Cardiac fibroblast (primary cell): Measurements from ENCODE around the gene FARSA.
"Not testable (repeated sequence)": the region's sequence is repeated elsewhere in the genome, so short reads cannot be mapped to it uniquely, and the experiment has no call there.

Source experiments
- DNase-seq, 2 donors: peaks; one replicate each; pipeline versions ENCODE4 v3.0.0 to v3.0.0-alpha.2; 2010; ENCODE audit warnings: low read depth in 2 of 2
- H3K4me3 ChIP-seq, 2 donors: replicated peaks in 1 of 2; 1 replicate in 1 of 2; 2 replicates in 1 of 2; pipeline ENCODE4 v1.5.1; 2011; ENCODE audit warnings: low read depth in 2 of 2, low read length in 2 of 2, mild to moderate bottlenecking in 2 of 2, moderate library complexity in 1 of 2
- CTCF ChIP-seq: IDR thresholded peaks from one replicate; pipeline ENCODE4 v1.5.1; 2011; ENCODE audit warnings: low read depth, mild to moderate bottlenecking, low read length, inconsistent platforms

Gene FARSA

DNA sequence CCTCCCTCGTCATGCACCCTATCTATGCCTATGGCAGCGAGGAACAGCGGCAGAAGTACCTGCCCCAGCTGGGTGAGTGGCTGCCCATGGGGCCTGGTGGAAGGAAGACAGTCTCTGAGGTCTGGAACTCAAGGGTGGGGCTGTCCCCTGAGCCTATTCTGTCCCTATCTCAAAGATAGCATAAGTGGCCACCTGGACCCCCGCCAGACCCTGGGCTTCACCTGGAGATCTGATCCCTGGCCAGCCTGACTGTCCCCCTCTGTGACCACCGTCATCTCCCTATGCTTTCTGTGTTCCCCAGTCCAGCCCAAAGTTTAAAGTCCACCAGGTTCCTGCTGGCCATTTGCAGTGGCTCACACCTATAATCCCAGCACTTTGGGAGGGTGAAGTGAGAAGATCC is 39.9 kb downstream of the FARSA start:
- no peak for TF ChIP-seq CTCF
- no peak overlapping the region for H3K4me3 ChIP-seq
- no peak for DNase-seq

- peak overlapping the region; percentile 97 to 98 for H3K4me3 ChIP-seq
- no peak for DNase-seq
- no peak for TF ChIP-seq CTCF
These were observed 41.9 kb downstream of the FARSA start for GRCh38 chr19:12891553-12892021.

- DNase-seq = peak; percentile 99
- TF ChIP-seq CTCF = no peak
- H3K4me3 ChIP-seq = peak within 1 kb of the TSS; percentile 97 to 98
These were observed 42.5 kb downstream of the FARSA start, which contains the start of gene GCDH for GRCh38 chr19:12890787-12891552. GCDH (plus strand) TSS chr19:12891160; CDS start chr19:12891305, 145 bp downstream.

GRCh38 chr19:12890299-12890786 is 43.2 kb downstream of the FARSA start:
- not testable (repeated sequence) for H3K4me3 ChIP-seq, DNase-seq

- TF ChIP-seq CTCF = no peak
- H3K4me3 ChIP-seq = no peak overlapping the region
- DNase-seq = no peak
These were observed 45.4 kb downstream of the FARSA start for GRCh38 chr19:12888006-12888603.

DNA sequence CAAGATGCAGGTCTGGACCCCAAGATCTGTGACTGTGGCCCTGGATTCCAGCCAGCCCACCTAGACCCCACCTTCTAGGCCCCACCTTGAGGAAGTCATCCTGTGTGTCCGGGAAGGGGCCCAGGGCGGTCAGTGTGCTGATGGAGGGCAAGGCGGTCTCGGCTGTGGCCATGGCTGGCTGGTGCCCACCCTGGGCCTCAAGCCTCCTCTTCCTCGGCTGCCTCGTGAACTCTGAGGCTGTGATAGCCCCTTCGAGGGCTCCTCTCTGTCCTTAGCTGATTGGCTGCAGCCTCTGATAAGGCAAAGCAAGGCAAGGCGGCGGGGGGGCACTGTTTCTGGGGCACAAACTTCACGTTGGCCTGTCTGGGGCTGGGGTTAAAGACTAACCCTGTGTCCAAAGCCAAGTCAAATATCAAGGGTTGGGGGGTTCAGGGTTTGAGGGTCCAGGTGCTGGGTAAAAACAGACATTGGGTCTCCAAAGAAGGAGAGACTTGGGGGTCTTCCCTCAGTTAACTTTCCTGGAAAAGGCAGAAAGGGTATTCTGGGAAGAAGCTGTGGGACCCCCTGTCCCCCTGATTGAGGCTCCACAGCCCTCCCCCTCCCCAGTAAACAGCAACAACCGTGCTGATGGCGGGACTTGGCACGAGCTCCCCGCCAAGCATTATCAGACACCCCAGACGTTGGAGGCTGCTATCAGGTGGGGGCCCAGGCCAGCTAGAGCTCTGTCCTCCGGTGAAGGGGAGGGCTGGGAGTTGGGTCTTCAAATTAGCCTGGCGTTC is 46.4 kb downstream of the FARSA start, which contains the start of gene KLF1:
TSS of gene KLF1 (minus strand) at position 233 of the 779 bp plus-strand sequence. CDS start at position 172, 61 bp downstream.
- H3K4me3 ChIP-seq = peak within 1 kb of the TSS in 1 of 2 donors; percentile 11
- no peak for DNase-seq
- no peak for TF ChIP-seq CTCF

- no peak for TF ChIP-seq CTCF
- H3K4me3 ChIP-seq = no peak overlapping the region
- no peak for DNase-seq
These were observed 46.9 kb downstream of the FARSA start for GRCh38 chr19:12886651-12886968.
